GM12874 (cell line): ENCODE data around the gene CD37.

Source experiments
- TF ChIP-seq, protein P1 (sequence below): IDR thresholded peaks from 2 replicates; pipeline ENCODE4 v1.5.1; 2011; ENCODE audit warnings: low read depth, mild to moderate bottlenecking, control low read depth, low read length, moderate library complexity; ENCODE audit not compliant: insufficient read depth

Gene CD37

DNA sequence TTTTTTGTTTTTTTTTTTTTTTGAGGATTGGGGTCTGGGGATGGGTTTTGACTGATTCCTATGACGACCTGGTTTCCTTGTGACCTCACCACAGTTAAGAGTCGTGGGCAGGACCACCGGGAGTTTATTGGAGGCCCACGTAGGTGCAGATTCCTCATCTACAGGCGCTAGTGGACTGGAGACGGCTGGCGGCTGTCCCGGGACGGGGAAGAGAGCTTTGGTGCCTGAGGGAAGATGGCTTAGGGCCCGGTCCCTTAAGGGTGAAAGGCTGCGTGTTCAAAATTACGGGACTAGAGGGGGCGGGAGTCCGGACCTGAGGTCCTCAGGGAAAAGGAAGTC, 27.7 kb downstream of the CD37 start:
- TF ChIP-seq, protein P1, sequence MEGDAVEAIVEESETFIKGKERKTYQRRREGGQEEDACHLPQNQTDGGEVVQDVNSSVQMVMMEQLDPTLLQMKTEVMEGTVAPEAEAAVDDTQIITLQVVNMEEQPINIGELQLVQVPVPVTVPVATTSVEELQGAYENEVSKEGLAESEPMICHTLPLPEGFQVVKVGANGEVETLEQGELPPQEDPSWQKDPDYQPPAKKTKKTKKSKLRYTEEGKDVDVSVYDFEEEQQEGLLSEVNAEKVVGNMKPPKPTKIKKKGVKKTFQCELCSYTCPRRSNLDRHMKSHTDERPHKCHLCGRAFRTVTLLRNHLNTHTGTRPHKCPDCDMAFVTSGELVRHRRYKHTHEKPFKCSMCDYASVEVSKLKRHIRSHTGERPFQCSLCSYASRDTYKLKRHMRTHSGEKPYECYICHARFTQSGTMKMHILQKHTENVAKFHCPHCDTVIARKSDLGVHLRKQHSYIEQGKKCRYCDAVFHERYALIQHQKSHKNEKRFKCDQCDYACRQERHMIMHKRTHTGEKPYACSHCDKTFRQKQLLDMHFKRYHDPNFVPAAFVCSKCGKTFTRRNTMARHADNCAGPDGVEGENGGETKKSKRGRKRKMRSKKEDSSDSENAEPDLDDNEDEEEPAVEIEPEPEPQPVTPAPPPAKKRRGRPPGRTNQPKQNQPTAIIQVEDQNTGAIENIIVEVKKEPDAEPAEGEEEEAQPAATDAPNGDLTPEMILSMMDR = no peak

GRCh38 chr19:49363268-49364082, 28.3 kb downstream of the CD37 start, which contains the start of gene DKKL1:
DKKL1 (plus strand) TSS chr19:49363877; CDS start chr19:49363999, 122 bp downstream.
- TF ChIP-seq, protein P1 = no peak

DNA sequence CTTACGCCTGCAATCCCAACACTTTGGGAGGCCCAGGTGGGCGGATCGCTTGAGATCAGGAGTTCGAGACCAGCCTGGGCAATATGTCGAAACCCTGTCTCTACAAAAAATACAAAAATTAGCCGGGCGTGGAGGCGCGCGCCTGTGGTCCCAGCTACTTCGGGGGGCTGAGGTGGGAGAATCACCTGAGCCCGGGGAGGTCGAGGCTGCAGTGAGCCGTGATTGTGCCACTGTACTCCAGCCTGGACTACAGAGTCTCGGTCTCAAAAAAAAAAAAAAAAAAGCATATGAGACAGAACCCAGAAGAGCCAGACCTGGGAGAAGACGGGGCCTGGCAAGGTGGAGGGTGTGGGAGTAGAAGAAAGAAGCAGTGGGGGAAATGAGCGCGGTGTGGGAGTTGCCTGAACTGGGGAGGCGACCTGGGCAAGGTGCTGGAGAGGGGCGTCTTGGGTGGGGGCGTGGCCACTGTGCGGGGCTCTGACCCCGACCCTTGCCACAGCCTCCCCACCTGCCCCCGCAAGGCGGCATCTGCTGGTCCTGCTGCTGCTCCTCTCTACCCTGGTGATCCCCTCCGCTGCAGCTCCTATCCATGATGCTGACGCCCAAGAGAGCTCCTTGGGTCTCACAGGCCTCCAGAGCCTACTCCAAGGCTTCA, 29.0 kb downstream of the CD37 start:
- TF ChIP-seq, protein P1 = no peak

GRCh38 chr19:49366110-49366509, 30.9 kb downstream of the CD37 start:
- TF ChIP-seq, protein P1 = no peak

- TF ChIP-seq, protein P1 = no peak
Observed at GRCh38 chr19:49368711-49369358, 33.6 kb downstream of the CD37 start.

DNA sequence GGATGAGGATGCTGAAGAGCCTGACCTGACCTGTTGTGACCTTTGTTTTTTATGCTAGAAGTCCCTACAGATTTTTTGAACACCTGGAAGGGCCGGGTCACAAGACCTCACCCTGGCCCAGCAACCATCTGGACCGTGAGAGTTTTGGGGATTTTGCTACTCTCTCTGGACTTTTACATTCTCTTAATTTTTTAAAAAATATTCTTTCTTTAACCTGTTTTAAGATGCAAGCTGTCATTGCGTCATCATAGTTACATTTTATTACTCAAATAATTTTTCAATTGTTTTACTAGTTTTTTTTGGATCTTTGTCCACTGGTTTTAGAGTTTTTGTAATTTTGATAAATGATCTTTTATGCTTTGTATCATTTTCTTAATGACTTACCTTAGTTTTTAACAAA, 36.0 kb downstream of the CD37 start:
- TF ChIP-seq, protein P1 = no peak
